NT2/D1 (cell line): Measurements from ENCODE around the gene TPPP3.

ENCODE experiments used
- SUZ12 ChIP-seq: IDR thresholded peaks from 2 replicates; pipeline ENCODE4 v1.6.1; 2011; ENCODE audit not compliant: insufficient read length, insufficient read depth; ENCODE audit errors: extremely low read depth
- YY1 ChIP-seq: IDR thresholded peaks from 2 replicates; pipeline ENCODE4 v1.6.1; 2011; ENCODE audit not compliant: insufficient read length, insufficient read depth
- ZNF274 ChIP-seq: IDR thresholded peaks from 2 replicates; pipeline ENCODE4 v1.6.1; 2011; ENCODE audit warnings: mild to moderate bottlenecking, low read depth, low read length

GRCh38 chr16:67357561-67357960, 35.7 kb downstream of the TPPP3 start:
- TF ChIP-seq SUZ12 (no peak), YY1 (no peak), ZNF274 (no peak)
